ENCODE data around the gene CAMKMT.

The CAMKMT gene

GRCh38 chr2:44542520-44542919 lies 180.8 kb downstream of the CAMKMT start:
- H3K9me3 ChIP-seq (replicated peaks in 1 of 2; ENCODE audit: control insufficient read depth in 2 of 2, insufficient read depth in 1 of 2, low read depth in 1 of 2, low read length in 2 of 2): no peaks in the 10 kb centered on the region
- no peaks in the 10 kb centered on the region for H3K27me3 ChIP-seq (ENCODE audit: control insufficient read depth in 3 of 3, insufficient read depth in 3 of 3, low read depth in 1 of 3, low read length in 3 of 3)
- H3K4ac ChIP-seq (ENCODE audit: low read length): no peak overlapping the region
- no peak overlapping the region for H3K4me2 ChIP-seq (ENCODE audit: insufficient read depth, low read length, poor library complexity, severe bottlenecking)
- H2AK5ac ChIP-seq (ENCODE audit: low read depth, low read length): no peak overlapping the region
- no peaks in the 10 kb centered on the region for H3K79me1 ChIP-seq (ENCODE audit: low read depth, low read length)
- H3K9ac ChIP-seq (ENCODE audit: low read depth, low read length, poor library complexity): no peak overlapping the region
- no peak overlapping the region for H3K14ac ChIP-seq (ENCODE audit: low read length)
- no peak overlapping the region for H4K8ac ChIP-seq (ENCODE audit: low read depth, low read length)
- no peak overlapping the region for H3K23ac ChIP-seq (ENCODE audit: low read depth, low read length, poor library complexity)
- H4K91ac ChIP-seq (ENCODE audit: low read depth, low read length, poor library complexity): no peak overlapping the region
- peak overlapping the region; percentile 44 for H2AFZ ChIP-seq (ENCODE audit: low read length)
- H2BK5ac ChIP-seq (ENCODE audit: low read length): no peak overlapping the region
- H2BK15ac ChIP-seq (ENCODE audit: low read length): no peak overlapping the region
- peak overlapping the region; percentile 48 for H3K27ac ChIP-seq (replicated peaks; ENCODE audit: low read length)
- H2BK120ac ChIP-seq (ENCODE audit: low read depth, low read length): no peak overlapping the region
- no peak for DNase-seq (ENCODE audit: low spot score)
- H3K4me3 ChIP-seq (ENCODE audit: low read length in 2 of 2): no peak overlapping the region
- H2BK12ac ChIP-seq (ENCODE audit: low read length): peak overlapping the region; percentile 4
- H3K18ac ChIP-seq (ENCODE audit: low read length): no peak overlapping the region
- peaks cover 7 to 19% of the 10 kb centered on the region in 2 donors for H3K4me1 ChIP-seq (ENCODE audit: control insufficient read depth in 2 of 2, insufficient read depth in 1 of 2, low read depth in 1 of 2, low read length in 2 of 2)
- no peaks in the 10 kb centered on the region for H3K36me3 ChIP-seq (replicated peaks in 1 of 2; ENCODE audit: control insufficient read depth in 2 of 2, insufficient read depth in 2 of 2, low read length in 2 of 2)
- WGBS, 2 donors (ENCODE audit: extremely low coverage in 2 of 2, insufficient read length in 2 of 2, insufficient replicate concordance in 1 of 2): no CpG with 5 or more reads among the region's 2 CpGs

GRCh38 chr2:44543773-44544725 lies 182.3 kb downstream of the CAMKMT start:
- Histone ChIP-seq H3K9ac (ENCODE audit: low read depth, low read length, poor library complexity) (no peak overlapping the region), H2BK5ac (ENCODE audit: low read length) (no peak overlapping the region), H3K4ac (ENCODE audit: low read length) (no peak overlapping the region), H3K14ac (ENCODE audit: low read length) (no peak overlapping the region), H4K8ac (ENCODE audit: low read depth, low read length) (no peak overlapping the region), H2AK5ac (ENCODE audit: low read depth, low read length) (no peak overlapping the region), H2BK120ac (ENCODE audit: low read depth, low read length) (no peak overlapping the region), H2AFZ (ENCODE audit: low read length) (peak overlapping the region; percentile 55), H3K23ac (ENCODE audit: low read depth, low read length, poor library complexity) (no peak overlapping the region), H3K27me3 (ENCODE audit: control insufficient read depth in 3 of 3, insufficient read depth in 3 of 3, low read depth in 1 of 3, low read length in 3 of 3) (no peaks in the 10 kb centered on the region), H3K9me3 (replicated peaks in 1 of 2; ENCODE audit: control insufficient read depth in 2 of 2, insufficient read depth in 1 of 2, low read depth in 1 of 2, low read length in 2 of 2) (no peaks in the 10 kb centered on the region), H3K4me1 (ENCODE audit: control insufficient read depth in 2 of 2, insufficient read depth in 1 of 2, low read depth in 1 of 2, low read length in 2 of 2) (peaks cover 12 to 19% of the 10 kb centered on the region in 2 donors), H3K18ac (ENCODE audit: low read length) (no peak overlapping the region), H3K4me3 (ENCODE audit: low read length in 2 of 2) (no peak overlapping the region), H2BK12ac (ENCODE audit: low read length) (no peak overlapping the region), H3K27ac (replicated peaks; ENCODE audit: low read length) (peak overlapping the region; percentile 5), H2BK15ac (ENCODE audit: low read length) (no peak overlapping the region), H3K4me2 (ENCODE audit: insufficient read depth, low read length, poor library complexity, severe bottlenecking) (no peak overlapping the region), H4K91ac (ENCODE audit: low read depth, low read length, poor library complexity) (no peak overlapping the region), H3K79me1 (ENCODE audit: low read depth, low read length) (no peaks in the 10 kb centered on the region), H3K36me3 (replicated peaks in 1 of 2; ENCODE audit: control insufficient read depth in 2 of 2, insufficient read depth in 2 of 2, low read length in 2 of 2) (no peaks in the 10 kb centered on the region)
- WGBS, 2 donors (ENCODE audit: extremely low coverage in 2 of 2, insufficient read length in 2 of 2, insufficient replicate concordance in 1 of 2): no CpG with 5 or more reads among the region's 2 CpGs
- DNase-seq (ENCODE audit: low spot score): peak; percentile 51

- H2AK5ac ChIP-seq (ENCODE audit: low read depth, low read length): no peak overlapping the region
- H3K9ac ChIP-seq (ENCODE audit: low read depth, low read length, poor library complexity): no peak overlapping the region
- H4K8ac ChIP-seq (ENCODE audit: low read depth, low read length): no peak overlapping the region
- H3K9me3 ChIP-seq (replicated peaks in 1 of 2; ENCODE audit: control insufficient read depth in 2 of 2, insufficient read depth in 1 of 2, low read depth in 1 of 2, low read length in 2 of 2): no peaks in the 10 kb centered on the region
- H3K27ac ChIP-seq (replicated peaks; ENCODE audit: low read length): peak overlapping the region; percentile 8
- no peak overlapping the region for H3K23ac ChIP-seq (ENCODE audit: low read depth, low read length, poor library complexity)
- no peaks in the 10 kb centered on the region for H3K36me3 ChIP-seq (replicated peaks in 1 of 2; ENCODE audit: control insufficient read depth in 2 of 2, insufficient read depth in 2 of 2, low read length in 2 of 2)
- H3K4ac ChIP-seq (ENCODE audit: low read length): no peak overlapping the region
- no peak overlapping the region for H2BK15ac ChIP-seq (ENCODE audit: low read length)
- no peaks in the 10 kb centered on the region for H3K27me3 ChIP-seq (ENCODE audit: control insufficient read depth in 3 of 3, insufficient read depth in 3 of 3, low read depth in 1 of 3, low read length in 3 of 3)
- H3K4me1 ChIP-seq (ENCODE audit: control insufficient read depth in 2 of 2, insufficient read depth in 1 of 2, low read depth in 1 of 2, low read length in 2 of 2): peaks cover 12 to 19% of the 10 kb centered on the region in 2 donors
- H3K18ac ChIP-seq (ENCODE audit: low read length): no peak overlapping the region
- H4K91ac ChIP-seq (ENCODE audit: low read depth, low read length, poor library complexity): no peak overlapping the region
- no peak overlapping the region for H3K4me3 ChIP-seq (ENCODE audit: low read length in 2 of 2)
- no peak overlapping the region for H2AFZ ChIP-seq (ENCODE audit: low read length)
- DNase-seq (ENCODE audit: low spot score): no peak
- H3K79me1 ChIP-seq (ENCODE audit: low read depth, low read length): no peaks in the 10 kb centered on the region
- no peak overlapping the region for H3K14ac ChIP-seq (ENCODE audit: low read length)
- no peak overlapping the region for H2BK5ac ChIP-seq (ENCODE audit: low read length)
- H2BK12ac ChIP-seq (ENCODE audit: low read length): no peak overlapping the region
- no CpG with 5 or more reads among the region's 2 CpGs for WGBS, 2 donors (ENCODE audit: extremely low coverage in 2 of 2, insufficient read length in 2 of 2, insufficient replicate concordance in 1 of 2)
- H3K4me2 ChIP-seq (ENCODE audit: insufficient read depth, low read length, poor library complexity, severe bottlenecking): no peak overlapping the region
- H2BK120ac ChIP-seq (ENCODE audit: low read depth, low read length): no peak overlapping the region
These were observed 183.3 kb downstream of the CAMKMT start for GRCh38 chr2:44545005-44545404.

- Histone ChIP-seq H3K9me3 (replicated peaks in 1 of 2; ENCODE audit: control insufficient read depth in 2 of 2, insufficient read depth in 1 of 2, low read depth in 1 of 2, low read length in 2 of 2) (no peaks in the 10 kb centered on the region), H3K4me1 (ENCODE audit: control insufficient read depth in 2 of 2, insufficient read depth in 1 of 2, low read depth in 1 of 2, low read length in 2 of 2) (peaks cover 12 to 19% of the 10 kb centered on the region in 2 donors), H3K4me2 (ENCODE audit: insufficient read depth, low read length, poor library complexity, severe bottlenecking) (no peak overlapping the region), H3K27ac (replicated peaks; ENCODE audit: low read length) (no peak overlapping the region), H4K8ac (ENCODE audit: low read depth, low read length) (no peak overlapping the region), H2AK5ac (ENCODE audit: low read depth, low read length) (no peak overlapping the region), H4K91ac (ENCODE audit: low read depth, low read length, poor library complexity) (no peak overlapping the region), H2AFZ (ENCODE audit: low read length) (no peak overlapping the region), H2BK12ac (ENCODE audit: low read length) (no peak overlapping the region), H3K79me1 (ENCODE audit: low read depth, low read length) (no peaks in the 10 kb centered on the region), H2BK15ac (ENCODE audit: low read length) (no peak overlapping the region), H2BK5ac (ENCODE audit: low read length) (no peak overlapping the region), H3K36me3 (replicated peaks in 1 of 2; ENCODE audit: control insufficient read depth in 2 of 2, insufficient read depth in 2 of 2, low read length in 2 of 2) (no peaks in the 10 kb centered on the region), H3K9ac (ENCODE audit: low read depth, low read length, poor library complexity) (no peak overlapping the region), H3K27me3 (ENCODE audit: control insufficient read depth in 3 of 3, insufficient read depth in 3 of 3, low read depth in 1 of 3, low read length in 3 of 3) (no peaks in the 10 kb centered on the region), H2BK120ac (ENCODE audit: low read depth, low read length) (no peak overlapping the region), H3K18ac (ENCODE audit: low read length) (no peak overlapping the region), H3K4ac (ENCODE audit: low read length) (no peak overlapping the region), H3K4me3 (ENCODE audit: low read length in 2 of 2) (no peak overlapping the region), H3K14ac (ENCODE audit: low read length) (no peak overlapping the region), H3K23ac (ENCODE audit: low read depth, low read length, poor library complexity) (no peak overlapping the region)
- no CpG with 5 or more reads among the region's 2 CpGs for WGBS, 2 donors (ENCODE audit: extremely low coverage in 2 of 2, insufficient read length in 2 of 2, insufficient replicate concordance in 1 of 2)
- DNase-seq (ENCODE audit: low spot score): no peak
These were observed 184.8 kb downstream of the CAMKMT start for GRCh38 chr2:44546459-44547127.
